ENCODE data around the gene CCSER1. TPM values are rescaled to one million over a fixed set of nuclear protein-coding genes. Genes with fewer than 3 reads are reported as not detected.

The CCSER1 gene
- total RNA-seq, 4 donors from 2014 or later, result 13.3 to 54.6 (median 34.0) TPM

DNA sequence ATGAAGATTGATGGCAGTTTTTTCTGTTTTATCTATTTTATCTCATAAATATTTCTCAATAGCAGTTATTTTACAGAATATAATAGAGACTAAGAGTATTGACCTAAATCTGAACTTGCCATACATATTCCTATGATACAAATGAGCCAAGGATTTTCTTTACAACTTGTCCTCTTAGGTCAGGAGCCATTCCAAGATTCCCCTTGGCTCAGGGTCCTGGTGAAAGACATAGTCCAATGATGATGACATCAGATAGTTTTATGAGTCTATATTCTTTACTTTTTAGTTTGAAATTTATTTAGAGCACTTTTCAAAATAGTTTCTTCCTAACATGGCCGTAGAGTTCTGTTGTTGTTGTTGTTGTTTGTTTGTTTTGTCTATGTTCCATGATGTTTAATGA lies 1307.4 kb downstream of the CCSER1 start:
- Histone ChIP-seq H3K36me3 (no peaks in the 10 kb centered on the region), H3K27me3 (no peaks in the 10 kb centered on the region), H3K9me3 (no peaks in the 10 kb centered on the region), H3K4me3 (no peak overlapping the region), H3K27ac (no peak overlapping the region), H3K4me1 (no peaks in the 10 kb centered on the region)
- in situ Hi-C loops (cut with MboI; ENCODE audit: low pct_ligation_motif_present in 1 of 4, low pct_unique_long_range_greater_than_20kb in 1 of 4, low sequenced_read_pairs in 3 of 4) (no loop called here), intact Hi-C loops (cut with DNase I; ENCODE audit: low total_unique reads) (no loop called here)
- no peak for TF ChIP-seq POLR2A (IDR thresholded peaks at IDR 0.05)
- no peak for TF ChIP-seq POLR2AphosphoS5 (IDR thresholded peaks at IDR 0.05)
- no peak for TF ChIP-seq EP300 (IDR thresholded peaks at IDR 0.05; ENCODE audit: low read depth)
- TF ChIP-seq, protein P1, sequence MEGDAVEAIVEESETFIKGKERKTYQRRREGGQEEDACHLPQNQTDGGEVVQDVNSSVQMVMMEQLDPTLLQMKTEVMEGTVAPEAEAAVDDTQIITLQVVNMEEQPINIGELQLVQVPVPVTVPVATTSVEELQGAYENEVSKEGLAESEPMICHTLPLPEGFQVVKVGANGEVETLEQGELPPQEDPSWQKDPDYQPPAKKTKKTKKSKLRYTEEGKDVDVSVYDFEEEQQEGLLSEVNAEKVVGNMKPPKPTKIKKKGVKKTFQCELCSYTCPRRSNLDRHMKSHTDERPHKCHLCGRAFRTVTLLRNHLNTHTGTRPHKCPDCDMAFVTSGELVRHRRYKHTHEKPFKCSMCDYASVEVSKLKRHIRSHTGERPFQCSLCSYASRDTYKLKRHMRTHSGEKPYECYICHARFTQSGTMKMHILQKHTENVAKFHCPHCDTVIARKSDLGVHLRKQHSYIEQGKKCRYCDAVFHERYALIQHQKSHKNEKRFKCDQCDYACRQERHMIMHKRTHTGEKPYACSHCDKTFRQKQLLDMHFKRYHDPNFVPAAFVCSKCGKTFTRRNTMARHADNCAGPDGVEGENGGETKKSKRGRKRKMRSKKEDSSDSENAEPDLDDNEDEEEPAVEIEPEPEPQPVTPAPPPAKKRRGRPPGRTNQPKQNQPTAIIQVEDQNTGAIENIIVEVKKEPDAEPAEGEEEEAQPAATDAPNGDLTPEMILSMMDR (IDR thresholded peaks at IDR 0.05), result no peak
- no peak for DNase-seq
- WGBS, 2 donors (ENCODE audit: low coverage in 1 of 2), result 69 to 82% methylated on average over 1 of the region's 1 CpG

DNA sequence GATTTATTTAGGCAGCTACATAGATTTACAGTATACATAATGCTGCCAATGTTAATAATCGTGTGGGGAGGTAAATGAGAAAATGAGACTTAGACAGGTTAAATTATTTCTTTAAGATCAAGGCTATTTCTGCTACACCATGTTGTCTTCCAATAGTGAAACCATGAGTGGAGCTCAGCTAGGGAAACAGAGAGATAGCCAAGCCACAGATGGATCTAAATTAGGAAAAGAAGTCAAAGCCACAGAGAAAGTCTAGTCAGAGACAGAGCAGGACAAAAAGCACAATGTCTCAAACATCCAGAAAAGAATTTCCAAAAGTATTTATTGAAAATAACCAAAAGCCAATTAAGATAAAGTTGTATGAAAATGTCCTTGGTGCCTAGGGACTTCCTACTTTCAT lies 1309.4 kb downstream of the CCSER1 start:
- no peaks in the 10 kb centered on the region for H3K27me3 ChIP-seq
- in situ Hi-C loops (cut with MboI; ENCODE audit: low pct_ligation_motif_present in 1 of 4, low pct_unique_long_range_greater_than_20kb in 1 of 4, low sequenced_read_pairs in 3 of 4) (no loop called here), intact Hi-C loops (cut with DNase I; ENCODE audit: low total_unique reads) (no loop called here)
- H3K4me3 ChIP-seq, result no peak overlapping the region
- 74 to 82% methylated on average over 1 of the region's 1 CpG for WGBS, 2 donors (ENCODE audit: low coverage in 1 of 2)
- no peak for DNase-seq
- no peaks in the 10 kb centered on the region for H3K4me1 ChIP-seq
- no peaks in the 10 kb centered on the region for H3K36me3 ChIP-seq
- TF ChIP-seq, protein P1 (IDR thresholded peaks at IDR 0.05), result no peak
- TF ChIP-seq EP300 (IDR thresholded peaks at IDR 0.05; ENCODE audit: low read depth), result no peak
- TF ChIP-seq POLR2A (IDR thresholded peaks at IDR 0.05), result no peak
- no peak for TF ChIP-seq POLR2AphosphoS5 (IDR thresholded peaks at IDR 0.05)
- H3K27ac ChIP-seq, result no peak overlapping the region
- H3K9me3 ChIP-seq, result no peaks in the 10 kb centered on the region

GRCh38 chr4:91447168-91447567 lies 1320.0 kb downstream of the CCSER1 start:
- no peak for DNase-seq
- Histone ChIP-seq H3K4me3 (no peak overlapping the region), H3K27ac (no peak overlapping the region), H3K9me3 (no peaks in the 10 kb centered on the region), H3K27me3 (no peaks in the 10 kb centered on the region), H3K4me1 (no peaks in the 10 kb centered on the region), H3K36me3 (no peaks in the 10 kb centered on the region)
- in situ Hi-C loops (cut with MboI; ENCODE audit: low pct_ligation_motif_present in 1 of 4, low pct_unique_long_range_greater_than_20kb in 1 of 4, low sequenced_read_pairs in 3 of 4) (no loop called here), intact Hi-C loops (cut with DNase I; ENCODE audit: low total_unique reads) (no loop called here)
- no peak for TF ChIP-seq POLR2A (IDR thresholded peaks at IDR 0.05)
- TF ChIP-seq POLR2AphosphoS5 (IDR thresholded peaks at IDR 0.05), result no peak
- TF ChIP-seq, protein P1 (IDR thresholded peaks at IDR 0.05), result no peak
- TF ChIP-seq EP300 (IDR thresholded peaks at IDR 0.05; ENCODE audit: low read depth), result no peak
- WGBS, 2 donors (ENCODE audit: low coverage in 1 of 2), result 71 to 81% methylated on average over 1 of the region's 1 CpG

- no peaks in the 10 kb centered on the region for H3K9me3 ChIP-seq
- intact Hi-C loops (cut with DNase I; ENCODE audit: low total_unique reads) (no loop called here), in situ Hi-C loops (cut with MboI; ENCODE audit: low pct_ligation_motif_present in 1 of 4, low pct_unique_long_range_greater_than_20kb in 1 of 4, low sequenced_read_pairs in 3 of 4) (no loop called here)
- 49 to 71% methylated on average over 2 of the region's 2 CpGs for WGBS, 2 donors (ENCODE audit: low coverage in 1 of 2)
- TF ChIP-seq, protein P1 (IDR thresholded peaks at IDR 0.05), result no peak
- TF ChIP-seq POLR2A (IDR thresholded peaks at IDR 0.05), result no peak
- TF ChIP-seq POLR2AphosphoS5 (IDR thresholded peaks at IDR 0.05), result no peak
- no peak for TF ChIP-seq EP300 (IDR thresholded peaks at IDR 0.05; ENCODE audit: low read depth)
- no peak overlapping the region for H3K4me3 ChIP-seq
- H3K4me1 ChIP-seq, result no peaks in the 10 kb centered on the region
- H3K27ac ChIP-seq, result no peak overlapping the region
- H3K36me3 ChIP-seq, result no peaks in the 10 kb centered on the region
- H3K27me3 ChIP-seq, result no peaks in the 10 kb centered on the region
- no peak for DNase-seq
Observed at GRCh38 chr4:91448668-91449330, 1321.6 kb downstream of the CCSER1 start.
